HuH-7.5 (cell line): ENCODE measurements around the gene DUSP12.
A peak's percentile ranks its signal among the peaks of the same experiment; 100 is the strongest.
"Not testable (repeated sequence)": the region's sequence is repeated elsewhere in the genome, so short reads cannot be mapped to it uniquely, and the experiment has no call there.

Experiments
- DNase-seq: peaks from one replicate; pipeline ENCODE4 v3.0.0; 2011; ENCODE audit warnings: low spot score

Gene DUSP12, protein sequence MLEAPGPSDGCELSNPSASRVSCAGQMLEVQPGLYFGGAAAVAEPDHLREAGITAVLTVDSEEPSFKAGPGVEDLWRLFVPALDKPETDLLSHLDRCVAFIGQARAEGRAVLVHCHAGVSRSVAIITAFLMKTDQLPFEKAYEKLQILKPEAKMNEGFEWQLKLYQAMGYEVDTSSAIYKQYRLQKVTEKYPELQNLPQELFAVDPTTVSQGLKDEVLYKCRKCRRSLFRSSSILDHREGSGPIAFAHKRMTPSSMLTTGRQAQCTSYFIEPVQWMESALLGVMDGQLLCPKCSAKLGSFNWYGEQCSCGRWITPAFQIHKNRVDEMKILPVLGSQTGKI

DNA sequence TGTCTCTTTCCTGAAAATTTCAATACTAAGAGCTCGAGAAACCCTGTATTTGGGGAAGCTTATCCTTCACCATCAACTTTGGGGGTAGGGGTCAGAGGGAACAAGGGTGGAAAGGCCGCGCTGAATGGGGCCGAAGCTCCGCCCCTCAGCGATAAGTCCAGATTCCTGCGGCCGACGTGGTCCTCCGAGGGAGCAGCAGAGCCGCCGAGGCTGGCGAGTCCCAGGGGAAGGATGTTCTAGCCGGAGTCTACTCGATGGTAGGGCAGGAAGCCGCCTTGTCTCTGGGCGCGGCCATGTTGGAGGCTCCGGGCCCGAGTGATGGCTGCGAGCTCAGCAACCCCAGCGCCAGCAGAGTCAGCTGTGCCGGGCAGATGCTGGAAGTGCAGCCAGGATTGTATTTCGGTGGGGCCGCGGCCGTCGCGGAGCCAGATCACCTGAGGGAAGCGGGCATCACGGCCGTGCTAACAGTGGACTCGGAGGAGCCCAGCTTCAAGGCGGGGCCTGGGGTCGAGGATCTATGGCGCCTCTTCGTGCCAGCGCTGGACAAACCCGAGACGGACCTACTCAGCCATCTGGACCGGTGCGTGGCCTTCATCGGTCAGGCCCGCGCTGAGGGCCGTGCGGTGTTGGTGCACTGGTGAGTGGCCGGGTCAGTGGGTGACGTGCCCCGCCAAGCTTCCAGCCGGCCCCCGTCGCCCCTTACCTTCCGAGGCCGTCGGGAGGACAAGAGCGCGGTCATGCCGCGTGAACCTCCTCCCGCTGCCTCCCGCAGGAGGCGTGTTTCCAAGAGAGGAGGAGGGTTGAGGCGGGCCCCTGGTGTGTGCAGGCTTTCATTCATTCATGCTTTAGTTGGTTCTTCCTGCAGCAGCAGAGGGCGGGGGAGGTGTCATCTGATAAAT lies at the start of gene DUSP12:
TSS of gene DUSP12 (plus strand) at position 278 of the 899 bp plus-strand sequence. CDS start at position 294, 16 bp downstream.
- DNase-seq: peak; percentile 59

DNA sequence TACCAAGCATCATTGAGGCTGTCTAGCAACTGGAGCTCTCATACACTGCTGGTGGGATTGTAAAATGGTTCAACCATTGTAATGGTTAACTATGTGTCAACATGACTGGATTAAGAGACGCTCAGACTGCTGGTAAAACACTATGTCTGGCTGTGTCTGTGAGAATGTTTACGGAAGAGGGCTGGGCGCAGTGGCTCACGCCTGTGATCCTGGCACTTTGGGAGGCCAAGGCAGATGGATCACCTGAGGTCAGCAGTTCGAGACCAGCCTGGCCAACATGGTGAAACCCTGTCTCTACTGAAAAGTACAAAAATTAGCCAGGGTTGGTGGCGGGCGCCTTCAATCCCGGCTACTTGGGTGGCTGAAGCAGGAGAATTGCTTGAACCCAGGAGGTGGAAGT lies 47.3 kb upstream of the DUSP12 start:
- no peak for DNase-seq

DNA sequence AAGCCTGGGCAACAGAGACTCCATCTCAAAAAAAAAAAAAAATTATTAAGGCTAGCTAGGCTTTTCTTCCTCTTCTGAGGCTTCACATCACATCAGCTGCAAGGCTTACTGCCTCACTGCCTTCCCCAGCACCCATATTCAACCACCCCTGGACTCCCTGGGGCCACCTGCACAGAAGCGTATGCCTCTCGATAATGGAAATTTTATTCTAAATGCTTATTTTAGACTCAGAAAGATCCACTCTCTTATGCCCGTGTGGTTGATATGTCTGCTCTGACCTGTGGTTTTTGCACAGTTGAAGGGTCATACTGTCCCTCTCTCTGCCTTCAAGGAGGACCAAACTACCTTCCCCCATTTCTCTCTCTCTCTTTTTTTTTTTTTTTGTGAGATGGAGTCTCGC lies 44.0 kb upstream of the DUSP12 start:
- no peak for DNase-seq

DNA sequence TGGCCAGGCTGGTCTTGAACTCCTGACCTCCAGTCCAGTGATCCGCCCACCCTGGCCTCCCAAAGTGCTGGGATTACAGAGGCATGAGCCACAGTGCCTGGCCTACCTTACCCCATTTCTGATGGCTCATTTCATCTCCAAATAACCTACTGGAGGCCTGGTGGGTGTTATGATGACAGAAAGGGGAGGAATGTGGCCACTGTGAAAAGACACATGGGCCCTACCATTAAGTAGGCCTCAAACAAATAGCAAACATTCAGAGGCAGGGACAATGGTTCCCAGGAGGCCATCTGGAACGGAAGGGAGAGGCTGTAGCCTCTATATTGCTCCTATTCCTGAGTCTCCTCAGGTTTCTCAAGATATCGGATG lies 43.5 kb upstream of the DUSP12 start:
- no peak for DNase-seq

DNA sequence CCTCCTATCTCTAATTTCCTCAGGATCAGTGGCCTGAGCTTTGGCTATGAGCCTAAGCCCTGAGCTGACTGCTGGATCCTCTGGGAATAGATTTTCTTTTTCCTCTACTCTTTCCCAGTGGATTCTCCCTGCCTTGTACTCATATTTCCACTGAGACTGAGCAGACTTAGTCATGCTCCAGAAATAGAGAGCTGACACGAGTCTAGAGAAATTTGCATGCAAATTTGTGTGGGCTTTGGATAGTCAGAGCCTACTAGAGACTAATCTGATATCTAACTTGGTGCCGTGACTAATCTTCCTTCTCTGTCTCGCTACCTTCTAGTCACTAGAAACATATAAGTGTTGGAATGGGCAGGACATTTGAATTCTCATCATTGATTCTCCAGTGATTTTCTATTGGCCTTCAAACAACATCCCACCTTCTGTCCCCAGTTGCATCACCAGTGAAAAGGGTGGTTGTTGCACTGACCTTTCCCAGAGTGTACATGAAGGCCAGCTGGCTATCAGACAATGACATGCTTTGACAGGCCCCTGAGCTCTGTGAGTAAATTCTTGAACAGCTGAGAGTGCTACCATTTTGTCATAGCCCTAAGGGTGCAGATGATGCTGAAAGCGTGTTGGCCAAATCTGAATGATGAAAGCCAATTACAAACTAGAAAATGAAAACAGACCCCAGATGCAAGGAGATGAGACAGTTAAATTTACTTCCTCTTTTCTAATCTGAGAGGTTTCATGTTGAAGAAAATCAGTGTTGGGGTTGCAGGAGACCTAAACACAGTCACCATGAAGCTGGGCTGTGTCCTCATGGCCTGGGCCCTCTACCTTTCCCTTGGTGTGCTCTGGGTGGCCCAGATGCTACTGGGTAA lies 42.9 kb upstream of the DUSP12 start, which contains the start of gene FCRLA:
TSS of gene FCRLA (plus strand) at position 748 of the 866 bp plus-strand sequence. CDS start at position 784, 36 bp downstream.
- DNase-seq: no peak

DNA sequence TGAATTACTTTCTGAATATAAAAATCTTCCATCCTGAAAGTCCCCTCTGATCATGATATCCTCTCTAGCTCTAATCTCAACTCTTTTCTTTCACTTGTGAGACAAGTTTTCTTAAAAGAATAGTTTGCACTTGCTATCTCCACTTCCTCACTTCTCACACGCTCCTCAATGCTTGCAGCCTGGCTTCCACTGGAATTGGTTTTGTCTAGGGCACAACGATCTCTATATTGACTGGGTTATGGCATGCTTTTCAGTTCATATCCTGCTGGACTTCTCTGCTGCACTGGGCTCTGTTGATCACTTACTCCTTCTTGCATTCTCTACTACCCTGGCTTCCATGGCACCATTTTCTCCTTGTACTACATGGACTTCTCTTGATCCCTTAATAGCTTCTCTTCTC lies 42.1 kb upstream of the DUSP12 start:
- DNase-seq: no peak

DNA sequence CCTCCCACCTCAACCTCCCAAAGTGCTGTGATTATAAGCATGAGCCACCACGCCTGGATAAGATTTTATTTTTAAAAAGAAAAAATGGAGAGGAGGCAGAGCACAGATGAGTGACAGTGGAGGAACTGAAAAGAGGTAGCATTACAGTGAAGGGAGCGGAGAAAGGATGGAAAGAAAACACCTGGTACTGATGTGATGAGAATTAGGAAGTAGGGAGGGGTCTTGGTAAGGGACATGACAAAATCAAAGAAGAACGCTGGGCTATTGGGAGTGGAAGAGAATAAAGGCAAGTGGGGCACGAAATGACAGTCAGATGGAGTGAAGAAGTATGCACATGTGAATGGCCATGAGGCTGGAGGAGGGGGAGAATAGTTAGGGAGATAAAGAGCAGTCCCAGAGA lies 40.2 kb upstream of the DUSP12 start:
- DNase-seq: no peak

DNA sequence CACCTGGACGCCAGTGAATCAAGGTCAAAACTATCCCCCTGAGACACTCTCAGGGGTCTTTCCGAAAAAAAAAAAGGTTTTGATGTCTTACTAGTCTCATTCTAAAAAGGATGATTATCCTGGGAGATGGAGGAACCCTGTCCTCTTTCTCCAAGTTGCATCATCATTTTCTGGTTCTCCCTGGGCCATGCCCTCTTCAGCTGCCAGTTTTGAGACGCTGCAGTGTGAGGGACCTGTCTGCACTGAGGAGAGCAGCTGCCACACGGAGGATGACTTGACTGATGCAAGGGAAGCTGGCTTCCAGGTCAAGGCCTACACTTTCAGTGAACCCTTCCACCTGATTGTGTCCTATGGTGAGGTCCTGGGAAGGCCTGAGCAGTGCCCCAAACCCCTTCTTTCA lies 39.0 kb upstream of the DUSP12 start:
- no peak for DNase-seq

DNA sequence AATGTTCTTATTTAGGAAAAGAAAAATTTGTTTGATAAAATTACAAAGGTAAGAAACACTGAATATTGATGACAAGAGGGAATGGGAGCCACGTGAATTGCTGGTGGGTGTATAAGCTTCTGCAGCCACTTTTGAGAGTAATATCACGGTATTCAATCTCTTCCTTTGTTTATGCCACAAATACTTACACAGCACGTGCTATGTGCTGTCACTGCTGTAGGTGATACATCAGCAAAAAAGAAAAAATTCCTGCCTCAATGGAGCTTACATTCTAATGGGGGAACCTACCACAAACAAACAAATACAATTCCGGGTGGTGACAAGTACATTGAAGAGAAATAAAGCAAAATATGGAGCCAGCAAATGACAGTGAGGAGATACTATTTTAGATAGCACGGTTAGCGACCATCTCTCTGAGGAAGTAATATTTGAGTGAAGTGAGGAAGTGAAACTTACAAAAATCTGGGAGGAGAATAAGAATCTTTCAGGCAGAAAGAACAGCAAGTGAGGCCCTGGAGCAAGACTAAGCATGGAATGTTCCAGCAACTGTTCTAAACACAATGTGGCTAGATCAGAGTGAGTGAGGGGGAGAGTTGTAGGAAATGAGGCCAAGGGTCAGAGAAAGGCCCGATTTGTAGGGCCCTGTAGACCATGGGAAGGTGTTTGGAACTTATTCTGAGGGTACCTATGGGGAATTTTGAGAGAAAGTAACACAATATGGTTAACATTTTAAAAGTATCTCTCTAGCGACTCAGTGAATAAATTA lies 30.8 kb upstream of the DUSP12 start:
- no peak for DNase-seq

DNA sequence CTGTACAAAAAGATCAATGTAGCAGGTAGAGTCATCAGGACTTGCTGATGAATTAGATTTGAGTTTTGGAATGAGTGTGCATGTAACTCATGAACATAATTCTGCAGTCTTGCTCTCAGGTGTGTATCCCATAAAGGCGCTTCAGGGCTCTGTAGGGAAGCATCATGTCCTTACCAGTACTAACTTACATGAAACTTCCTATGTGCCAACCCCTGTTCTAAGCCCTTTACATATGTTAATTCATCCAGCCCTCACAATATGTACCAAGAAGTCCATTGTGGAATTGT lies 30.3 kb upstream of the DUSP12 start:
- DNase-seq: no peak

DNA sequence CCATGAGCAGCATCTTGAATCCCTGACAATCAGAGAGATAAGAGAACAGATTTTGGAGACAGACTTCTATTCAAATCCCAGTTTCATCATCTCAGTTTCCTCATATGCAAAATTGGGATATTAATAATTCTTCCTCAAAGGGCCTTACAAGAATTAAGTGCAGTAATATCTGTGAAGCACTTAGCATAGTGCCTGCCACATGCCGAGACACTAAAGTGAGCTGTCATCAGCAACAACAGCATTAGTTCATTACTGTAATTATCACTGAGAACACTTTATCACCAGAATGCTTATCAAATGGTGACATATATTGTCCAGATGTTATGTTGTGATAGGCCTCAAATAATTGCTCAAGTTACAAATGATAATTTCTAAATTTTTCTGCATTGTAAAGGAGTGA lies 29.2 kb upstream of the DUSP12 start:
- no peak for DNase-seq

DNA sequence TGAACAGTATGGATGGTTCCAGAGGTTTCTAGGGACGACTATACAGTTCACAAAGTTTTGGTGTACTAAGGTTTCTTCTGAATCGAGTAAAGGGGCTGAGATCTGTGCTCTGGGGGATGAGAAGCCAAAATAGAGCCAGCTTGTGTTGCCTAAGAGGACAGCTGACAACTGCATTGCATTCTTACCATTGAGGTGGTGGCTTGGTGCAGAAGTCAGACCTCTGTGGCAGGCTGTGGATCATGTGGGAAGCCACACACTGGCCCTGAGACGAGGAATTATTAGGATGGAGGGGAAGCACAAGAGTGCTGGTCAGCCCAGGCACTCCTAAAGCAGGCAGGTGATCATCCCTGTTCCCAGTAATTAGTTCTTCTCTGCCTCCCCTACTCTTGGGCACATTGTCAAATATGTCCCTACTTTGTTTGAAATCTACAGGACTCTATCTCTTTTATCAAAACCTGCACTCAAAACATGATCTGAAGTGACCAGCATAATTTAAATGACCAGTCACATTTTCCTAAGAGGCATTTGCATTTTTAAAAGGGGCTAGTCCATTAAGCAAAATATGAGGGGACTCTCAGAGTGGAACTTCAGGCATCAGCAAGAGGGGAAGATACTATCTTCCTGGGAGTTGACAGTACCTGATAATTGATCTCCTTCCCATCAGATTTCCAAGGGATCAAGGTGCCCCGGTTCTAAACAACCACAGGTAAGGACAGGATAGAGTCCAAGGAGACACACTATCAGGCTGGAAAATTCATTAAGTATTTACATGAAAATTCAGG lies 28.4 kb upstream of the DUSP12 start, which contains the start of gene FCRLB:
TSS of gene FCRLB (plus strand) at position 589 of the 782 bp plus-strand sequence. CDS start 1,129 bp downstream, outside the sequence.
- no peak for DNase-seq

DNA sequence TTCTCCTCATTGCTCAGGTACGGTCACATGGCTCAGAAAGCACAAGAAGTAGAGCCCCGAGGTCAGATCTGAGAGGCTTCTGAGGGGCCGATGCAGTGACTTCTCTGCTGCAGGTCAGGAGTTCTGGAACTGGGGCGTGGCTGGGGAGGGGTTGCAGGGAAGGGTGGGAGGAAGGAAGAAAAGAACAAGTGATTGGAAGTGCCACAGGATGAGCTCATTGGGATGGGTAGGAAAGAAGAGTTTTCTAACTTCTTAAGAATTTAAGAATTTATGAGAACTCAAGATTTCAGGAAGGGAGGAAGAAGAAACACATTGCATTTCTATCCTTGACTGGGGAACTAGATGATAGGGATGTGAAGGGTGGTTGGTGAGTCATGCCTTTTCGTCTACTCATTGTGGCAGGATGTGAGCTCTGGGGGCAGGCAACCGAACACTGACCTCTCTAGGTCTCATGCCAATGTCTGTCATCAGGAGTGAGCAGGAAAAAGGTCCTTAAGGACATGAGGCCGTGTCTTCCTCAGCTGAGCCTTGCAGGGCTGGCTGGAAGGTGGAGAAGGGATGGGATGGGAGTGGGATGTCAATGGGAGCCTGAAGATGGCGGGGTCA lies 27.7 kb upstream of the DUSP12 start:
- no peak for DNase-seq

DNA sequence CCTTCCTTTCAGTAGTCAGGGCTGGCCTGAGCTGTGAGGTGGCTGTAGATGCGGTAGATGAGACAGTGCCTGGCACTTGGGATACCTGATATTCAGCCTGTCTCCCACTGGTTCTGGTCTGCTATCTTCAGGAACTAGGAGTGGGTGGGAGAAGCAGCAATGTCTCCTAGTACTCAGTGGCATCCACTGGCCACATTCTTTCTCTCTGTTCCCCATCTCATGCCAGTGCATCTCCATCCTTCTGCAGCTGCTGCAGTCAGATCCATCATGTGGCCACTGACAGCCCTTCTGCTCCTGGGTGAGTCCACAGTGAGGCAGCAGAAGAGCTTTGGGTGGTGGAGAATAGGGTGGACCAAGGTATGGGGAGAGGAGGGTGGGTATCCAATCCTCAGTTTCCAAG lies 27.2 kb upstream of the DUSP12 start:
- no peak for DNase-seq

DNA sequence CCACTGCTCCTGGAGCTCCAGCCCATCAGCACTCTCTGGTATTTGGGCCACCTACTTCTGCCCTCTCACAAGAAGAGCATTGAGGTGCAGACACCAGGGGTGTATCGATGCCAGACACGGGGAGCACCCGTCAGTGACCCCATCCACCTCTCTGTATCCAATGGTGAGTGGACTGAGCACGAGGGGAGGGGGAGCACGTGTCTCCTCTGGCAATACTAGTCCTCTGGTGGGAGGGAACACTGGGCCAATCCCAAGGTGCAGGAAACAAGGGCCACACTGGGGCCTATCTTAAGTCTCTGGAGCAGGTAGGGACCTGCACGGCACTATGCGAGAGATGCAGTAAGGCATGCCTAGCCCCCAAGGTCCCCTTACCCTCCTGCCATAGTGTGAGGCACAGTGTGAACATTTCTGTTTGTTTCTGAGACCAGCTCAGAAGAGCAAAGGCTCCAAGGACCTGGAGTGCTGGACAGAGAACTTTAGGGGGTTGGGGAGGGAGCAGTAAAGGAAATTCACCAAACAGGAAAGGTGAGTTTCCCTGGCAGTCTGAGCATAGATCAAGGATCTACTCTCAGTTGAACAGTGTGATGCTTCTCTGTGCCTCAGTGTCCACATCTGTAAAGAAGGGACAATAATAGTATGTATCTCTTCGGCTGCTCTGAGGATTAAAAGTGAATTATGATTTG lies 26.0 kb upstream of the DUSP12 start:
- no peak for DNase-seq

DNA sequence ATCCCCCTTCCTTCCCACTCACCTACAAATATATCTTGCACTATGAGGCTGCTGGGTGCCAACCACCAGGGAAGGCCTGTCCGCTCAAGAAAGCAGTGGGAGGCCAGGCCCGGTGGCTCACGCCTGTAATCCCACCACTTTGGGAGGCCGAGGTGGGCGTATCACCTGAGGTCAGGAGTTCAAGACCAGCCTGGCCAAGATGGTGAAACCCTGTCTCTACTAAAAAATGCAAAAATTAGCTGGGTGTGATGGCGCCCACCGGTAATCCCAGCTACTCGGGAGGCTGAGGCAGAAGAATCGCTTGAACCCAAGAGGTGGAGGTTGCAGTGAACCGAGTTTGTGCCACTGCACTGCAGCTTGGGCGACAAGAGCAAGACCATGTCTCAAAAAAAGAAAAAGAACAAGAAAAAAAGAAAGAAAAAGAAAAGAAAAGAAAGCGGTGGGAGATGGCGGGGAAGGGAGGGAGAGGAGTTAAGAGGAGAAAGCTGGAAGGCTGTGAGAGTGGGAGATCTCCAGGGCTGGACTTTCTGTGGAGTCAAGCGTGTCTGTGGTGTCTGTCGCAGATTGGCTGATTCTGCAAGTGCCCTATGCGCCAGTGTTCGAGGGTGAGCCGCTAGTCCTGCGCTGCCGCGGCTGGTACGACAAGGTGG lies 24.2 kb upstream of the DUSP12 start:
- not testable (repeated sequence) for DNase-seq

DNA sequence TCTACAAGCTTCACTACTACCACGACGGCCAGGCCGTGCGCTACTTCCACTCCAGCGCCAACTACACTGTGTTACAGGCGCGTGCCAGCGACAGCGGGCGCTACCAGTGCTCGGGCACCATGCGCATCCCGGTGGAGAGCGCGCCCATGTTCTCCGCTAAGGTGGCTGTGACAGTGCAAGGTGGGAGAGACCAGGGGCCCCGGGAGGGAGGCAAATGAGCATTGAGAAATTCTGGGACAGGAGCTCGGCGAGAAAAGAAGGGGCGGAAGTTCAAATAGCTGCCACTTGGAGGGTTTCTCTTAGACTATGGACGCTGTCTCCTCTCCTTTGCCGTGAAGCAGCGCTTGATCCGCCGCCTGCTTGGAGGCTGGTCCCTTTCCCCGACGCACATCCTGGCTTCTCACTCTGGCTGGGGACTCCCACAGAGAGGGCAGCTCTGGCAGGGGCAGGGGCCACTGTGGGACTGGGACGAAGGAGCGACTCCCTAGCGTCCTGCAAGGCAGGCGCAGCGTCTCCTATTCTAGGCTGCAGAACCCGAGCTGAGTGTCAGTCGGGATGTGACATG lies 23.6 kb upstream of the DUSP12 start:
- peak; percentile 22 for DNase-seq

DNA sequence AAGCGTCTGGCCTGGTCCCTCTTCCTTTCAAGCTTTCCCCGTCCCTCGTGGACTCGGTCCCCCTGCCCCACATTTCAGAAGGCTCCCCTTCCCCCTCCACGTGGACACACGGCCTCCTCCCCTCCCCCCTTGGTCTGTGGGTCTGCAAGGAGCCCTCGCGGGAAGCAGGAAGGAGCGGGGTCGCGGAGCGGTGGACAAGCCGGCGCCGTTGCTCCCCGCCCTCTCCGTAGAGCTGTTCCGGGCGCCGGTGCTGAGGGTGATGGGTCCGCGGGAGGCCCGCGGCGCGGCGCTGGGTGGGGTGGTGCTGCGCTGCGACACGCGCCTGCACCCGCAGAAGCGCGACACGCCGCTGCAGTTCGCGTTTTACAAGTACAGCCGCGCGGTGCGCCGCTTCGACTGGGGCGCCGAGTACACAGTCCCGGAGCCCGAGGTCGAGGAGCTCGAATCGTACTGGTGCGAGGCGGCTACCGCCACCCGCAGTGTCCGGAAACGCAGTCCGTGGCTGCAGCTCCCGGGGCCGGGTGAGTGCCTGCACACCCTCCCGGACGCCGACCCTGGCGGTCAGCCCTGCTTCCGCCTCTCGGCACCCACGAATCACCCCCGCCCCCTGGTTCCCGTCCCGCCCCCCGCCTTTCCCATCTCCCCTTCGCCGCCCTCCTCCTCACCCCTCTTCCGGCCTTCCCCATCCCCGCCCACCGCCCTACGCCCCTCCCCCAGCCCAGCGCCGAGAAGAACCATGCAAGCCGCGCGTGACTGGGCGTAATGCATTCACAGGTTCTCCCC lies 22.9 kb upstream of the DUSP12 start:
- peak; percentile 64 for DNase-seq
